Globus pallidus (tissue), 1 donor: ENCODE results near the gene SLC13A1.

Source experiments
- DNase-seq: peaks from one replicate; pipeline ENCODE4 v3.0.0-alpha.2; 2015; ENCODE audit warnings: low spot score

Gene SLC13A1

GRCh38 chr7:123193235-123193634, 6.5 kb downstream of the SLC13A1 start:
- DNase-seq: no peak

- DNase-seq: no peak
Observed at GRCh38 chr7:123191132-123191531, 8.6 kb downstream of the SLC13A1 start.

GRCh38 chr7:123190109-123190831, 9.5 kb downstream of the SLC13A1 start:
- DNase-seq: no peak

- no peak for DNase-seq
Observed at GRCh38 chr7:123185756-123186155, 14.0 kb downstream of the SLC13A1 start.

- DNase-seq: no peak
Observed at GRCh38 chr7:123184271-123184670, 15.5 kb downstream of the SLC13A1 start.

GRCh38 chr7:123183431-123183830, 16.3 kb downstream of the SLC13A1 start:
- no peak for DNase-seq

GRCh38 chr7:123177442-123177841, 22.3 kb downstream of the SLC13A1 start:
- DNase-seq: no peak

GRCh38 chr7:123170333-123171246, 29.2 kb downstream of the SLC13A1 start:
- no peak for DNase-seq

- no peak for DNase-seq
Observed at GRCh38 chr7:123169065-123169464, 30.7 kb downstream of the SLC13A1 start.

GRCh38 chr7:123157606-123158005, 42.2 kb downstream of the SLC13A1 start:
- no peak for DNase-seq

- no peak for DNase-seq
Observed at GRCh38 chr7:123155571-123155970, 44.2 kb downstream of the SLC13A1 start.

GRCh38 chr7:123154231-123154860, 45.4 kb downstream of the SLC13A1 start:
- DNase-seq: peak; percentile 61

- no peak for DNase-seq
Observed at GRCh38 chr7:123151443-123151842, 48.3 kb downstream of the SLC13A1 start.

- no peak for DNase-seq
Observed at GRCh38 chr7:123148813-123149212, 51.0 kb downstream of the SLC13A1 start.

GRCh38 chr7:123143252-123144006, 56.3 kb downstream of the SLC13A1 start:
- no peak for DNase-seq

- DNase-seq: no peak
Observed at GRCh38 chr7:123140561-123140960, 59.2 kb downstream of the SLC13A1 start.

GRCh38 chr7:123135960-123136359, 63.8 kb downstream of the SLC13A1 start:
- DNase-seq: no peak

- DNase-seq: no peak
Observed at GRCh38 chr7:123133924-123134323, 65.8 kb downstream of the SLC13A1 start.

GRCh38 chr7:123131961-123132360, 67.8 kb downstream of the SLC13A1 start:
- no peak for DNase-seq

GRCh38 chr7:123131556-123131955, 68.2 kb downstream of the SLC13A1 start:
- no peak for DNase-seq

- DNase-seq: no peak
Observed at GRCh38 chr7:123131140-123131539, 68.6 kb downstream of the SLC13A1 start.

- no peak for DNase-seq
Observed at GRCh38 chr7:123126691-123127090, 73.1 kb downstream of the SLC13A1 start.
